Panc1 (cell line): ENCODE measurements around the gene ARGLU1. TPM values are rescaled to one million over a fixed set of nuclear protein-coding genes. Genes with fewer than 3 reads are reported as not detected.

Source experiments
- ATAC-seq: fragments of 200-7000 bp; cut with Tn5 transposase; 2 replicates; pipeline ENCODE4 v1.9.1; 2020; ENCODE audit warnings: mild to moderate bottlenecking, moderate library complexity
- BruUV-seq: library from RNA; stranded (reverse); fragments of 400-500 nt; replicated peaks from 2 replicates; lab custom pipeline; 2021; lab: Mats Ljungman, UMichigan
- CTCF ChIA-PET: fragments of 300-600 bp; sonication (Branson Sonifier 250); formaldehyde crosslinking; loops from one replicate; lab custom pipeline; 2022; ENCODE audit warnings: antibody characterized with exemption; lab: Charles Lee
- POLR2A ChIA-PET: fragments of 300-600 bp; sonication (Branson Sonifier 250); formaldehyde crosslinking; loops from one replicate; lab custom pipeline; 2022; ENCODE audit warnings: antibody characterized with exemption; lab: Charles Lee
- DNase-seq: peaks from one replicate; pipeline ENCODE4 v3.0.0-alpha.2; 2010; ENCODE audit warnings: low read depth, low spot score
- H3K27ac ChIP-seq: 2 replicates; pipeline ENCODE4 v1.5.1; 2011; ENCODE audit warnings: mild to moderate bottlenecking, low read length, inconsistent platforms
- H3K27me3 ChIP-seq: fragments of 200-500 bp; sonication (Bioruptor generic); 2 replicates; pipeline ENCODE4 v1.6.0; 2014; ENCODE audit warnings: low read length, inconsistent platforms; ENCODE audit not compliant: control insufficient read depth, insufficient read depth
- H3K36me3 ChIP-seq: fragments of 200-500 bp; sonication (Bioruptor generic); 2 replicates; pipeline ENCODE4 v1.5.1; 2014; ENCODE audit warnings: inconsistent platforms, mild to moderate bottlenecking, low read length, moderate library complexity; ENCODE audit not compliant: control insufficient read depth, insufficient read depth
- H3K4me1 ChIP-seq: 2 replicates; pipeline ENCODE4 v1.5.1; 2011; ENCODE audit warnings: inconsistent platforms, mild to moderate bottlenecking, low read length, moderate library complexity; ENCODE audit not compliant: control insufficient read depth, insufficient read depth
- H3K4me3 ChIP-seq, 2 experiments: 2 replicates each; pipeline ENCODE4 v1.5.1; 2011 to 2012; ENCODE audit warnings: low read depth in 2 of 2, low read length in 2 of 2, mild to moderate bottlenecking in 2 of 2, inconsistent platforms in 1 of 2, moderate library complexity in 1 of 2
- H3K9me3 ChIP-seq: fragments of 200-500 bp; sonication (Bioruptor generic); 2 replicates; pipeline ENCODE4 v1.5.1; 2014; ENCODE audit warnings: low read depth, mild to moderate bottlenecking, inconsistent platforms, low read length, moderate library complexity; ENCODE audit not compliant: control insufficient read depth, insufficient read depth
- POLR2AphosphoS5 ChIP-seq: IDR thresholded peaks from 2 replicates; pipeline ENCODE4 v1.6.1; 2012; ENCODE audit warnings: mild to moderate bottlenecking, low read depth, low read length, moderate library complexity
- REST ChIP-seq, 2 experiments: IDR thresholded peaks; 2 replicates each; pipeline ENCODE4 v1.6.1; 2011 to 2012; ENCODE audit warnings: low read depth in 2 of 2, control low read depth in 1 of 2, low read length in 1 of 2, mild to moderate bottlenecking in 1 of 2, moderate library complexity in 1 of 2; ENCODE audit not compliant: insufficient read depth in 1 of 2
- SIN3A ChIP-seq: IDR thresholded peaks from 2 replicates; pipeline ENCODE4 v1.6.1; 2012; ENCODE audit warnings: low read depth, mild to moderate bottlenecking, low read length, moderate library complexity, borderline replicate concordance; ENCODE audit not compliant: insufficient read depth
- TCF7L2 ChIP-seq: IDR thresholded peaks from 2 replicates; pipeline ENCODE4 v1.6.1; 2011; ENCODE audit warnings: mild to moderate bottlenecking, low read depth, low read length, inconsistent platforms
- in situ Hi-C: cut with HindIII; loops from 2 replicates; pipeline ENCODE4 v1.10.0; 2016; ENCODE audit warnings: low sequenced_read_pairs, low pct_unique_long_range_greater_than_20kb
- intact Hi-C: fragments of 100-400 bp; cut with micrococcal nuclease; formaldehyde crosslinking; loops from one replicate; pipeline ENCODE4 v1.10.0; 2022; ENCODE audit not compliant: unreplicated experiment
- total RNA-seq: library from RNA; stranded (reverse); gene quantifications from one replicate; pipeline ENCODE4 v1.2.1, GENCODE V29; 2021; ENCODE audit not compliant: unreplicated experiment
- TF ChIP-seq, protein P1 (sequence below): fragments of 450-650 bp; IDR thresholded peaks from 2 replicates; pipeline ENCODE4 v1.5.1; 2017; ENCODE audit warnings: mild to moderate bottlenecking

Gene ARGLU1
- total RNA-seq, 1 experiment from 2014 or later = 38.5 TPM

DNA sequence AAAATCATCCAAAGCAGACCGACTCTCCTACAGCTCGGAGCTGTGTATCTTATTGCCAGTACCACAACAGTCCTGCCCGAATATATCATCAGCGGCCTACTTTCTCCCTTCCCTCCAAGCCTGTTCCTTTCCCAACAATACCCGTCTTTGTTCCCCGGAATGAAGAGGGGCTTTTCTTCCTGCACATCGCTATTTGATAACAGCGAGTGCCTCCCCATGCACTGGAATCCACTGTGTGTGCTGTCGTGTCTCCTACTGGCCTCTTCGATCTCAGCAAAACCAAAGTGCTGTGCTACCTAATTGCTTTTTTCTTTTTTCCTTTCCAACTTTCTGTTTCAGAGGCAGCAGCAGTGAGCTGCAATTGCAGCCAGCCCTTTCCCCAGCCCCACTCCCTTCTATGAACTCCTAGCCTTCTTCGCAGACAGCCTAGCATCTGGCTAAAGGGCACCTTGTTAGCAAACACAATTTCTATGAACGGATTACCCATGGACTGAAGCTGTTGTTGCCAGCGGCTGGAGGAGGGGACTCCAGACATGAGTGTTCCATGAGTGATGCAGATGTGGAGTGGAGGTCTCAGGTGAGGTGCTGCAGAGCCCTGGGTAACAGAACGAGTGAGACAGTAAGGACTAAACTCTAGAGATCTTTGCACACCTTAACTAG, 75.9 kb downstream of the ARGLU1 start:
- Histone ChIP-seq H3K36me3 (no peaks in the 10 kb centered on the region), H3K4me3 (no peak overlapping the region), H3K9me3 (no peaks in the 10 kb centered on the region), H3K27me3 (no peaks in the 10 kb centered on the region), H3K27ac (no peak overlapping the region), H3K4me1 (no peaks in the 10 kb centered on the region)
- no peak for DNase-seq
- TF ChIP-seq, protein P1, sequence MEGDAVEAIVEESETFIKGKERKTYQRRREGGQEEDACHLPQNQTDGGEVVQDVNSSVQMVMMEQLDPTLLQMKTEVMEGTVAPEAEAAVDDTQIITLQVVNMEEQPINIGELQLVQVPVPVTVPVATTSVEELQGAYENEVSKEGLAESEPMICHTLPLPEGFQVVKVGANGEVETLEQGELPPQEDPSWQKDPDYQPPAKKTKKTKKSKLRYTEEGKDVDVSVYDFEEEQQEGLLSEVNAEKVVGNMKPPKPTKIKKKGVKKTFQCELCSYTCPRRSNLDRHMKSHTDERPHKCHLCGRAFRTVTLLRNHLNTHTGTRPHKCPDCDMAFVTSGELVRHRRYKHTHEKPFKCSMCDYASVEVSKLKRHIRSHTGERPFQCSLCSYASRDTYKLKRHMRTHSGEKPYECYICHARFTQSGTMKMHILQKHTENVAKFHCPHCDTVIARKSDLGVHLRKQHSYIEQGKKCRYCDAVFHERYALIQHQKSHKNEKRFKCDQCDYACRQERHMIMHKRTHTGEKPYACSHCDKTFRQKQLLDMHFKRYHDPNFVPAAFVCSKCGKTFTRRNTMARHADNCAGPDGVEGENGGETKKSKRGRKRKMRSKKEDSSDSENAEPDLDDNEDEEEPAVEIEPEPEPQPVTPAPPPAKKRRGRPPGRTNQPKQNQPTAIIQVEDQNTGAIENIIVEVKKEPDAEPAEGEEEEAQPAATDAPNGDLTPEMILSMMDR = no peak
- TF ChIP-seq TCF7L2 = no peak
- TF ChIP-seq REST (IDR thresholded peaks at IDR 0.05; ENCODE audit: insufficient read depth in 1 of 2, low read depth in 2 of 2, low read length in 1 of 2) = no peak
- no peak for TF ChIP-seq POLR2AphosphoS5
- no peak for TF ChIP-seq SIN3A
- ChIA-PET POLR2A (no interaction called here), CTCF (no interaction called here)
- intact Hi-C loops (no loop called here), in situ Hi-C loops (no loop called here)
- BruUV-seq = no TSS peak
- no peak for ATAC-seq

Other genes starting within 250 kb of the ARGLU1 start
- gene EFNB2, start 32.5 kb downstream of the ARGLU1 start, total RNA-seq = 4.7 TPM